Measurements from ENCODE around the gene CNTNAP2. TPM values are rescaled to one million over a fixed set of nuclear protein-coding genes. Genes with fewer than 3 reads are reported as not detected.

The CNTNAP2 gene
- total and polyA plus RNA-seq, 9 of the 15 experiments (the other 6 are each of a cell fraction or from before 2014, with no cell fraction given) = 0.04 to 0.62 (median 0.09) TPM; not detected in 4

DNA sequence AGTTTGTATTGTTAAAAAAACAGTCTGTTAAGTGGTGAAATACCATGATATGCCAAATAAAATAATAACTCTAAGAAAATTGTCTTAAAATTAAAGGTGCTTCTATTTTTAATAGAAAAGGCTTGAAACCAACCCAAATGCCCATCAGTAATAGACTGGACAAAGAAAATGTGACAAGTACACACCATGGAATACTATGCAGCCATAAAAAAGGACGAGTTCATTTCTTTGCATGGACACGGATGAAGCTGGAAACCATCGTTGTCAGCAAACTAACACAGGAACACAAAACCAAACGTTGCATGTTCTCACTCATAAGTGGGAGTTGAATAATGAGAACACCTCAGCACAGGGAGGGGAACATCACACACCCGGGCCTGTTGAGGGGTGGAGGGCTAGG lies 7.1 kb downstream of the CNTNAP2 start:
- H3K4me2 ChIP-seq (ENCODE audit: insufficient read depth, low read length) = no peak overlapping the region
- no peaks in the 10 kb centered on the region for H4K20me1 ChIP-seq (replicated peaks; ENCODE audit: control insufficient read depth, insufficient read depth, low read length)
- no peaks in the 10 kb centered on the region for H3K9me3 ChIP-seq (replicated peaks; ENCODE audit: control insufficient read depth, insufficient read depth, low read depth, low read length)
- intact Hi-C loops (cut with micrococcal nuclease) = no loop called here
- H3K79me2 ChIP-seq (ENCODE audit: control insufficient read depth, insufficient read depth, low read length) = no peaks in the 10 kb centered on the region
- H2AFZ ChIP-seq (ENCODE audit: low read depth, low read length) = no peak overlapping the region
- WGBS (ENCODE audit: insufficient coverage, low coverage, missing lambda C conversion rate) = 4% methylated on average over 5 of the region's 5 CpGs
- FAIRE-seq (no peak), DNase-seq (ENCODE audit: extremely low read depth in 1 of 4, low spot score in 3 of 4) (no peak), ATAC-seq (no peak)
- BruUV-seq (replicated peaks) = no TSS peak
- H3K36me3 ChIP-seq (ENCODE audit: control insufficient read depth, insufficient read depth, low read length) = no peaks in the 10 kb centered on the region
- in situ Hi-C loops (cut with MboI) = no loop called here
- ChIA-PET POLR2A (no interaction called here), CTCF (ENCODE audit: low intra/inter-chr PET ratio) (no interaction called here)
- no peak overlapping the region for H3K27ac ChIP-seq (ENCODE audit: extremely low read depth, low read depth, low read length)
- TF ChIP-seq RBM25 (IDR thresholded peaks at IDR 0.05; ENCODE audit: low read depth, low read length, severe bottlenecking) = peak; percentile 4
- TF ChIP-seq NELFE (IDR thresholded peaks at IDR 0.05; ENCODE audit: insufficient read depth, insufficient read length) = no peak
- TF ChIP-seq PRPF4 (IDR thresholded peaks at IDR 0.05; ENCODE audit: insufficient read depth, low read depth, low read length, poor library complexity, severe bottlenecking) = no peak
- peak; percentile 93 for TF ChIP-seq ZNF146 (CRISPR knock-in tag; IDR thresholded peaks at IDR 0.05; ENCODE audit: unreplicated experiment)
- TF ChIP-seq NCOA1 (IDR thresholded peaks at IDR 0.05; ENCODE audit: low read depth) = no peak
- TF ChIP-seq GATAD2A (IDR thresholded peaks at IDR 0.05) = no peak
- TF ChIP-seq BRD9 (IDR thresholded peaks at IDR 0.05; ENCODE audit: low read depth, partially characterized antibody) = no peak
- TF ChIP-seq YY1 (IDR thresholded peaks at IDR 0.05; ENCODE audit: borderline replicate concordance in 1 of 3, control insufficient read depth in 1 of 3, extremely low read depth in 1 of 3, insufficient read depth in 3 of 3, insufficient read length in 1 of 3, insufficient replicate concordance in 2 of 3, low read depth in 1 of 3, low read length in 2 of 3) = no peak
- H3K4me1 ChIP-seq (replicated peaks in 1 of 2; ENCODE audit: control insufficient read depth in 2 of 2, insufficient read depth in 2 of 2, low read length in 2 of 2) = no peaks in the 10 kb centered on the region
- H3K27me3 ChIP-seq (ENCODE audit: control insufficient read depth in 2 of 2, insufficient read depth in 2 of 2, low read length in 2 of 2) = no peaks in the 10 kb centered on the region
- no peak overlapping the region for H3K9ac ChIP-seq (ENCODE audit: insufficient read depth in 1 of 2, low read depth in 2 of 2, low read length in 2 of 2)
- H3K4me3 ChIP-seq = no peak overlapping the region
- no peaks in the 10 kb centered on the region for H3K9me1 ChIP-seq (ENCODE audit: control insufficient read depth, insufficient read depth, low read length)
